GM12878 (cell line): ENCODE data around the gene COQ4. TPM values are rescaled to one million over a fixed set of nuclear protein-coding genes. Genes with fewer than 3 reads are reported as not detected.

Experiments
- CTCF ChIP-seq, 3 experiments: IDR thresholded peaks in 2 of 3; conservative IDR thresholded peaks in 1 of 3; 2 replicates each; pipeline ENCODE4 v1.5.1; 2011; ENCODE audit warnings: low read depth in 3 of 3, low read length in 3 of 3, mild to moderate bottlenecking in 3 of 3, control low read depth in 2 of 3, moderate library complexity in 2 of 3, inconsistent platforms in 1 of 3, mixed read lengths in 1 of 3; ENCODE audit not compliant: control insufficient read depth in 2 of 3, insufficient read depth in 1 of 3; ENCODE audit errors: extremely low read depth in 1 of 3
- E2F8 ChIP-seq: fragments of 450-650 bp; IDR thresholded peaks from 2 replicates; pipeline ENCODE4 v1.6.1; 2018; ENCODE audit warnings: mild to moderate bottlenecking, low read depth, moderate library complexity; ENCODE audit not compliant: partially characterized antibody
- HDGF ChIP-seq: fragments of 450-650 bp; IDR thresholded peaks from 2 replicates; pipeline ENCODE4 v1.6.1; 2016; ENCODE audit warnings: antibody characterized with exemption
- HSF1 ChIP-seq: fragments of 150-350 bp; IDR thresholded peaks from 2 replicates; pipeline ENCODE4 v1.6.1; 2014; ENCODE audit warnings: mild to moderate bottlenecking, low read depth, low read length
- JUND ChIP-seq: IDR thresholded peaks from 2 replicates; pipeline ENCODE4 v1.6.1; 2012; ENCODE audit warnings: low read depth, mild to moderate bottlenecking, low read length, improper control_type of control experiment, moderate library complexity
- MAX ChIP-seq: IDR thresholded peaks from 2 replicates; pipeline ENCODE4 v1.6.1; 2012; ENCODE audit warnings: low read depth, low read length, improper control_type of control experiment
- NBN ChIP-seq: fragments of 450-650 bp; IDR thresholded peaks from 2 replicates; pipeline ENCODE4 v1.6.1; 2016
- NFYA ChIP-seq: IDR thresholded peaks from 2 replicates; pipeline ENCODE4 v1.6.1; 2011; ENCODE audit warnings: low read depth, mild to moderate bottlenecking, low read length, improper control_type of control experiment, borderline replicate concordance
- PKNOX1 ChIP-seq: fragments of 450-650 bp; IDR thresholded peaks from 2 replicates; pipeline ENCODE4 v1.6.1; 2016; ENCODE audit warnings: mild to moderate bottlenecking
- RELB ChIP-seq: fragments of 450-650 bp; IDR thresholded peaks from 2 replicates; pipeline ENCODE4 v1.6.1; 2017; ENCODE audit warnings: low read depth, mild to moderate bottlenecking, moderate library complexity
- SIX5 ChIP-seq: IDR thresholded peaks from 2 replicates; pipeline ENCODE4 v1.6.1; 2011; ENCODE audit warnings: mild to moderate bottlenecking, low read depth, low read length, moderate library complexity; ENCODE audit not compliant: severe bottlenecking
- SPI1 ChIP-seq: IDR thresholded peaks from 2 replicates; pipeline ENCODE4 v1.6.1; 2011; ENCODE audit warnings: low read depth, mild to moderate bottlenecking, low read length, moderate library complexity, borderline replicate concordance; ENCODE audit not compliant: insufficient read depth
- ZBTB11 ChIP-seq: fragments of 450-650 bp; formaldehyde crosslinking; IDR thresholded peaks from 2 replicates; pipeline ENCODE4 v1.5.0; 2022; ENCODE audit warnings: mild to moderate bottlenecking, missing genetic modification characterization
- polyA plus RNA-seq, 11 experiments: library from polyadenylated mRNA; depleted of rRNA in 4 of 11; unstranded in 6 of 11; stranded (reverse) in 5 of 11; fragments of >200 nt; fragmentation: Nextera tagmentation in 4 of 11; fragmentation: Illumina TruSeq in 1 of 11; extraction: Ambion mirVana in 4 of 11; extraction: Trizol in 1 of 11; gene quantifications; 1 replicate in 1 of 11; 2 replicates in 10 of 11; pipeline versions ENCODE4 v1.2.1 to v1.2.3, GENCODE V29; 2011 to 2016; ENCODE audit warnings: inconsistent platforms in 2 of 11, missing spikeins in 2 of 11, low read depth in 1 of 11
- total RNA-seq, 4 experiments: library from RNA; depleted of rRNA in 3 of 4; stranded (reverse); fragments of >200 nt in 3 of 4; fragmentation: Illumina TruSeq in 1 of 4; extraction: Trizol in 1 of 4; gene quantifications; 2 replicates each; pipeline versions ENCODE4 v1.2.1 to v1.2.3, GENCODE V29; 2013 to 2021

Gene COQ4
- total and polyA plus RNA-seq, 10 of the 15 experiments (the other 5 are each of a cell fraction or from before 2014, with no cell fraction given), result 3.8 to 64.1 (median 38.6) TPM

GRCh38 chr9:128370752-128371629 is 48.4 kb downstream of the COQ4 start, which contains the start of gene URM1 (continued):
- TF ChIP-seq E2F8 (peak; percentile 58), RELB (peak; percentile 99), SIX5 (peak; percentile 48), PKNOX1 (peak; percentile 30; the same call in 1 of the 2 replicates), SPI1 (peak; percentile 36; the same call in 1 of the 2 replicates), NFYA (no peak), JUND (no peak), HDGF (peak; percentile 80), MAX (peak; percentile 63), ZBTB11 (CRISPR knock-in tag) (0 out of 2 replicates have a peak, but pooled peaks have one; percentile 0), NBN (0 out of 2 replicates have a peak, but pooled peaks have one; percentile 56), HSF1 (0 out of 2 replicates have a peak, but pooled peaks have one; percentile 26), CTCF (IDR thresholded peaks at IDR 0.05 in 2 of 3, conservative IDR thresholded peaks at IDR 0.05 in 1 of 3; ENCODE audit: control insufficient read depth in 2 of 3, extremely low read depth in 1 of 3, insufficient read depth in 1 of 3, low read depth in 3 of 3, low read length in 3 of 3) (peak in 1 of 3 experiments; percentile 9; a peak in 1 of 6 replicates)
